Activated B cell treated with CpG ODN at 0.5 μM for 24 hours (primary cell): ENCODE measurements around the gene PANK4. TPM values are rescaled to one million over a fixed set of nuclear protein-coding genes. Genes with fewer than 3 reads are reported as not detected.
A peak's percentile ranks its signal among the peaks of the same experiment; 100 is the strongest.

Source experiments
- ATAC-seq: fragments of 200-7000 bp; cut with Tn5 transposase; one replicate; pipeline ENCODE4 v1.10.0; 2021; ENCODE audit warnings: low read depth, mild to moderate bottlenecking, moderate library complexity
- CTCF ChIA-PET: fragments of 350-600 bp; sonication (Branson Sonifier 250); formaldehyde crosslinking; loops from one replicate; lab custom pipeline; 2021; ENCODE audit warnings: antibody characterized with exemption; lab: Charles Lee
- POLR2A ChIA-PET: fragments of 350-600 bp; sonication (Branson Sonifier 250); formaldehyde crosslinking; loops from one replicate; lab custom pipeline; 2021; ENCODE audit warnings: antibody characterized with exemption; lab: Charles Lee
- DNase-seq: peaks from one replicate; pipeline ENCODE4 v3.0.0; 2022
- H3K27ac Mint-ChIP-seq: one replicate; pipeline ENCODE4 v1.8.0; 2020; ENCODE audit warnings: mixed read lengths
- H3K27me3 Mint-ChIP-seq: one replicate; pipeline ENCODE4 v1.8.0; 2021; ENCODE audit warnings: mixed read lengths
- H3K36me3 Mint-ChIP-seq: one replicate; pipeline ENCODE4 v1.8.0; 2021; ENCODE audit warnings: low read depth, mixed read lengths
- H3K4me1 Mint-ChIP-seq: one replicate; pipeline ENCODE4 v1.8.0; 2021; ENCODE audit warnings: mixed read lengths
- H3K4me3 Mint-ChIP-seq: one replicate; pipeline ENCODE4 v1.8.0; 2020; ENCODE audit warnings: mild to moderate bottlenecking, mixed read lengths
- H3K9me3 Mint-ChIP-seq: one replicate; pipeline ENCODE4 v1.8.0; 2020; ENCODE audit warnings: mixed read lengths
- CTCF ChIP-seq: fragments of 200-600 bp; IDR thresholded peaks from one replicate; pipeline ENCODE4 v1.8.0; 2022; ENCODE audit warnings: antibody characterized with exemption, mild to moderate bottlenecking
- intact Hi-C: fragments of 100-400 bp; cut with micrococcal nuclease; formaldehyde crosslinking; loops from one replicate; pipeline ENCODE4 v1.15.1; 2024
- total RNA-seq: library from RNA; stranded (reverse); gene quantifications from 2 replicates; pipeline ENCODE4 v1.2.3, GENCODE V29; 2022

Gene PANK4
- total RNA-seq, 1 donor from 2014 or later, result 54.0 TPM

DNA sequence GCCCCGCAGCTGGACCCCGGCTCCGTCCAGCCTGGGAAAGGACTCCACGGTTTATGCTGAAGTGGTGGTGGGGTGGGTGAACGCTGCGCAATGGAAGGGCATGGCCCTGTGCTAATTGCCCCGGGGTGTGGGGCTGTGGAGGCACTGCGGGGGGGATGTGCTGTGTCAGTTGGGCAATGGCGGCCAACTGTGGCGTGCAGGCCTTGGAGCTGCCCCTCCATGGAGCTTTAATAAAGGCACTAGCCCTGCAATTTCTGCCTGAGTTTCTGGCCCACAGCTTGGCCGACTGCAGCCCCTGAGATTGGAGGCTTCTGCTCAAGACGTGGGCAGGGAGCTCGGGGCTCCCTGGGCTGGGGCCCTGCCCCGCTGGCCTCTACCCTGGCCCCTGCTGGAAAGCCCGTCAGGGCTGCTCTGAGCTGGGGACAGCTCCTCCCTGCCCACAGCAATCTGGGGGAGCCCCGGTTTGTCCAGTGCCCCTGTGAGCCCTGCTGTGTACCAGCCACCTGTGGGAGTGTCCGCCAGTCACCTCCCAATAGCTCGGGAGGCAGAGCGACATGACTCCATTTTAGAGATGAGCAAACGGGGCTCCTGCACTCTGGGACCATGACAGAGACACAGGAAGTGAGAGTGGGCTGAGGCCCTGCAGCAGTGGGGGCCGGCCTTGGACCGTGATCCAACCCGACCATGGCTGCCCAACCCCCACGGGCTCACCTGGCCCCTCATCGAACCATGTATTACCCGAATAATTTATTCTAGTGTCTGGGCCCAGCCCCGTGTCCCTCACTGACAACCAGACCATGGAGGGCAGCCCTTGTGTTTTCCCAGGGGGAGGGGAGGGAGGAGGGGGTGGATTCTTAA, 21.0 kb upstream of the PANK4 start:
- Mint-ChIP-seq H3K36me3 (no peaks in the 10 kb centered on the region), H3K9me3 (no peaks in the 10 kb centered on the region), H3K27ac (peak overlapping the region; percentile 96), H3K4me3 (peak overlapping the region; percentile 87), H3K4me1 (peaks cover 42% of the 10 kb centered on the region), H3K27me3 (peaks cover 1% of the 10 kb centered on the region)
- no peak for TF ChIP-seq CTCF
- CTCF ChIA-PET, result interaction anchor here (0.6 to 3.1 kb wide), 15 partner anchors 8 to 451 kb away, joined by 3 to 21 read pairs (median 4); partner anchors contain the start of genes FAAP20, HES5, PANK4 and PEX10
- POLR2A ChIA-PET, result interaction anchor here (0.6 to 8.0 kb wide), 16 partner anchors 9 to 503 kb away, joined by 3 to 209 read pairs (median 10); partner anchors contain the start of genes FAAP20, HES5, MORN1 and PANK4
- intact Hi-C loops, result loop anchor here (1.0 to 5.0 kb wide), 11 partner anchors 9 to 875 kb away; partner anchors contain the start of genes MORN1, PANK4, PRXL2B and RER1
- DNase-seq (peak; percentile 55), ATAC-seq (peak; percentile 23)

DNA sequence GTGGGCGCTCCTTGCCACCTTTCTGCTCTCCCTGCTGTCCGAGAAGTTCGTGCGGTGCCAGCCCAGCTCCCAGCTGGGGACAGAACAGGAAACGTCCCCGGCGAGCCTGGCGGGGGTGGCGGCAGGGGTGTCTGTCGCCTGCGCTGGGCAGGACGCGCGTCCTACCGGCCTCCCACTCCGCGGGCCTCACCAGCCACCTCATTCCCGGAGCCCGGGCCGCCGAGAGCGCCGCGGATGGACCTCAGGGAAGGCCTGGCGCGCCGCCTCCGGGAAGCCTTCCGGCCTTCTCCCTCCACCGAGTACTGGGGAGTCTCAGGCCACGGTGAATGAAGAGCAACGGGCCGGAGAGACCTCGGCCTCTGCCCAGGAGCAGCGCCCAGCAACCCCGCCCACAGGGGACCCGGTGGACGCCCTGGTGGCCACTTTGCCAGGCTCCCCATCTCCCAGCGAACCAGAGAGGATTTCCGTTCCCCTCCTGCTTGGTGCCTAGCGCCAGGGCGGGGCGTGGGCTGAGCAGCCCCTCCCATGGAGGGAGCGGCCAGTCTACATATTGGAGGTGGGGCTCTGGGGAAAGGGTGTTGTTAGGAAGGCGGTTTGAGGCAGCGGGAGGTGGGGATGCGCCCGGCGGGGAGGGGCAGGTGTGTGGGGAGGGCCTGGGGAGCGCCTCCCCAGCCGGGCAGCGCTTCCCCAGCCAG, 20.3 kb upstream of the PANK4 start:
- no peaks in the 10 kb centered on the region for H3K9me3 Mint-ChIP-seq
- H3K4me3 Mint-ChIP-seq, result peak overlapping the region; percentile 87
- ATAC-seq (peak; percentile 30), DNase-seq (peak; percentile 66)
- peak overlapping the region; percentile 96 for H3K27ac Mint-ChIP-seq
- no peaks in the 10 kb centered on the region for H3K36me3 Mint-ChIP-seq
- ChIA-PET POLR2A (interaction anchor here (0.6 to 8.0 kb wide), 21 partner anchors 10 to 502 kb away, joined by 3 to 209 read pairs (median 6); partner anchors contain the start of genes FAAP20, HES5, MORN1 and PANK4), CTCF (interaction anchor here (0.7 to 3.1 kb wide), 10 partner anchors 9 to 450 kb away, joined by 3 to 21 read pairs (median 6); partner anchors contain the start of genes FAAP20, HES5, PANK4 and PEX10)
- intact Hi-C loops, result loop anchor here (5.0 kb wide), 2 partner anchors 234 to 876 kb away; no protein-coding TSS in a partner anchor
- peaks cover 5% of the 10 kb centered on the region for H3K27me3 Mint-ChIP-seq
- H3K4me1 Mint-ChIP-seq, result peaks cover 42% of the 10 kb centered on the region
- no peak for TF ChIP-seq CTCF

- Mint-ChIP-seq H3K9me3 (no peaks in the 10 kb centered on the region), H3K4me3 (peak overlapping the region; percentile 87), H3K4me1 (peaks cover 39% of the 10 kb centered on the region), H3K36me3 (no peaks in the 10 kb centered on the region), H3K27ac (peak overlapping the region; percentile 50), H3K27me3 (peaks cover 6% of the 10 kb centered on the region)
- peak; percentile 82 for DNase-seq
- TF ChIP-seq CTCF, result no peak
- intact Hi-C loops, result loop anchor here (5.0 kb wide), 2 partner anchors 234 to 876 kb away; no protein-coding TSS in a partner anchor
- ChIA-PET CTCF (interaction anchor here (1.6 to 3.1 kb wide), 3 partner anchors 39 to 351 kb away, joined by 6 to 13 read pairs (median 12); partner anchors contain the start of genes FAAP20 and PRXL2B), POLR2A (interaction anchor here (0.6 to 8.0 kb wide), 18 partner anchors 11 to 1518 kb away, joined by 3 to 209 read pairs (median 9); partner anchors contain the start of genes FAAP20, HES5, MORN1 and PANK4)
- ATAC-seq, result peak; percentile 51
Measured at GRCh38 chr1:2545754-2546514, 19.5 kb upstream of the PANK4 start.

GRCh38 chr1:2544875-2545640, 18.7 kb upstream of the PANK4 start:
- CTCF ChIA-PET, result interaction anchor here (1.6 kb wide), 1 partner anchor 41 kb away, joined by 6 read pairs; the partner anchor contains the start of gene PRXL2B
- H3K4me3 Mint-ChIP-seq, result no peak overlapping the region
- DNase-seq, result no peak

More at GRCh38 chr1:2544875-2545640, 18.7 kb upstream of the PANK4 start:
- Mint-ChIP-seq H3K27ac (no peak overlapping the region), H3K36me3 (no peaks in the 10 kb centered on the region), H3K27me3 (peaks cover 6% of the 10 kb centered on the region), H3K4me1 (peaks cover 31% of the 10 kb centered on the region), H3K9me3 (no peaks in the 10 kb centered on the region)
- ATAC-seq, result no peak
- no peak for TF ChIP-seq CTCF
- POLR2A ChIA-PET, result interaction anchor here (0.6 to 8.0 kb wide), 12 partner anchors 11 to 356 kb away, joined by 3 to 209 read pairs (median 19); partner anchors contain the start of genes FAAP20, HES5, MORN1 and PANK4
- intact Hi-C loops, result loop anchor here (5.0 kb wide), 2 partner anchors 233 to 877 kb away; no protein-coding TSS in a partner anchor
